HG02763 (cell line): Measurements from ENCODE around the gene EGFL8.
"Not testable (repeated sequence)": the region's sequence is repeated elsewhere in the genome, so short reads cannot be mapped to it uniquely, and the experiment has no call there.

Source experiments
- ATAC-seq: cut with Tn5 transposase; IDR thresholded peaks from one replicate; pipeline ENCODE4 v1.9.1; 2021; ENCODE audit warnings: mild to moderate bottlenecking, moderate library complexity; ENCODE audit not compliant: unreplicated experiment

Gene EGFL8

DNA sequence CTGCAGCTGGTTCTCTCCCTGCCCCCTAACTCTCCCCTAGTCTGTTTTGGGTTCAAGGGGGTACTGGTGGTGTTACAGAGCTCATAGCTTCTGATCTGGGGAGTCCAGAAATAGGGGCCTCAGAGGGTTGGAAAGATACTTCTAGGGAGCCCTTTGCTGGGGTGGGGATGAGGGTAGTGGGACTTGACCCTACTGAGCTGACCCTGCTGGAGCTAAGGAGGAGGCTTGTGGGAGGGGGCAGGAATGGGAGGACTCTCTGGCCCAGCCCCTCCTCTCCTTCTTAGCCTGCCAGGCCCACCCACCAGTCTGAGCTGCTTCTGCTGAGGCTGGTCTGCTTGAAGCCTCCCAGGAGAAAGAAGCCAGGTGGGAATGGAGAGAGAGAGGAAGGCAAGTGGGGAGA lies at the start of gene EGFL8:
Gene EGFL8, plus strand, starts transcription at position 301 of the 400 bp plus-strand sequence. CDS start 1,571 bp downstream, outside the sequence.
- ATAC-seq, result no peak

DNA sequence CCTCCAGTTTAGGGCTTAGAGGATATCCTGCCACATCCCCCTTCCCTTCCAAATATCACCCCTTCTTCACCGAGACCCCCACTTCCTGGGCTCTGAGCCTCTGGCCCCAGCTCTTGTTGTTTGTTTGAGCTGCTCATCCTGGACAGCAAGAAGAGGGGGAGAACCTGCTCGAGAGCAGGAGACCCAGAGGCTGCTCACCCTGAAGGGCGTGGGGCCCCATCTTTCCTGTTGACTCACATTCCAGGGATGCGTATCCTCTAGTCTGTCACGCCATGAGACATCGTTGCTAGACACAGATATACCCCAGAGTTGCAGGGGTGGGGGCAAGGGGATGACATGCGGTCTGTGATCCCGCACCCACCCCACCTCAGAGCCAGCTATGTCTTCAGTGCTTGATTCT lies 49.6 kb upstream of the EGFL8 start:
- no peak for ATAC-seq

DNA sequence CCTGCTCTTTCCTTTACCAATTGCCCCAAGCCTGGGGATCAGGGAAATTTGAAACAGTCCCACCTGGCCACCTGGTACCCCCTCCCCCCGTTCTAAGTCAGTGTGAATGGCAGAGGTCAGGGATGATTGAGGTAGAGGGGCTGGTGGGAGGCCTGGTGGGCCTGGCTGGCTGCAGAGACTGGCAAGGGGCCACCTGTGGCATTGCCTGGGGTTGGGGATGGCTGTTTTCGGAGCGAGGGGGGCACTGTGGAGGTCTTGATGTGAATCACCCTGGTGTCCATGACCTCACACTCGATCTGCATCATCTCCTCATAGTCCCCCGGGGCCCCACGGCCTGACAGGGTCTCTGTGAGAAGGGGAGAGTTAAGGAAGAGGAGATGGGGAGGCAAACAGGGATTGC lies 48.8 kb upstream of the EGFL8 start:
- ATAC-seq, result no peak

DNA sequence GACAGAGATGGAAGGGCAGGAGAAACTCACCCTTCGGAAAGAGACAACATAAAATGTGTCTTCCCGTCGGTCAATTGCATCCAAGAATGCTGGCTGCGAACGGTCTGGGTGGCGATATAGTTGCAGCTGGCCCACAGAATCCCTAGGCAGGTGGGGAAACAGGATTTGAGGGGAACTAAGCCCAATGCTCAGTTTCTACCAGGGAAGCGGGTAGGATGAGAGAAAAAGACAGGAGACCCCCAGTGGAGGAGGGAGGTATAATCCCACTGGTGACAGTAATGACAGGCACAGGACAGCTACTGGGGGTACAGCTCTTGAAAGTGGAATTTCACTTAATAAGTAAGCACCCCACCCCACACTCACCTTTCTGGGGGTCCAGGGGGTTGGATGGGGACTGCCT lies 47.7 kb upstream of the EGFL8 start:
- no peak for ATAC-seq

DNA sequence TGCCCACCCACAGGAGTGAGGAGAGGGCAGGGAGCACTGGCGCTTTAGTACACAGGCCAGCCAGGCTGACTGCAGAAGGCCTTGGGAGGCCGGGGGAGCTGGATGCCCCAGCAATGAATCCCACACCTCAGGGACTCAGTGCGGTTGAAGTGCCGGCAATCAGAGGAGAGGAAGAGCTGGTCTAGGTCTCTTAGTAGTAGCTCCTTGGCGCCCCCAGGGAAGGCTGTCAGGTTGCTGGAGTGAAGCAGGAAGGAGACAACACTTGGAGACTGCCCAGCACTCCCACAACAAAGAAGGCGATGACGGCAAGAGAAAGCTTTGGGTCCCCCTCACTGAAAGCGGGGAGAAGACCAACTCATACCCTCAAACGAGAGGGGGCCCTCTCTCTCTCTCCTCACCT lies 46.9 kb upstream of the EGFL8 start:
- no peak for ATAC-seq

DNA sequence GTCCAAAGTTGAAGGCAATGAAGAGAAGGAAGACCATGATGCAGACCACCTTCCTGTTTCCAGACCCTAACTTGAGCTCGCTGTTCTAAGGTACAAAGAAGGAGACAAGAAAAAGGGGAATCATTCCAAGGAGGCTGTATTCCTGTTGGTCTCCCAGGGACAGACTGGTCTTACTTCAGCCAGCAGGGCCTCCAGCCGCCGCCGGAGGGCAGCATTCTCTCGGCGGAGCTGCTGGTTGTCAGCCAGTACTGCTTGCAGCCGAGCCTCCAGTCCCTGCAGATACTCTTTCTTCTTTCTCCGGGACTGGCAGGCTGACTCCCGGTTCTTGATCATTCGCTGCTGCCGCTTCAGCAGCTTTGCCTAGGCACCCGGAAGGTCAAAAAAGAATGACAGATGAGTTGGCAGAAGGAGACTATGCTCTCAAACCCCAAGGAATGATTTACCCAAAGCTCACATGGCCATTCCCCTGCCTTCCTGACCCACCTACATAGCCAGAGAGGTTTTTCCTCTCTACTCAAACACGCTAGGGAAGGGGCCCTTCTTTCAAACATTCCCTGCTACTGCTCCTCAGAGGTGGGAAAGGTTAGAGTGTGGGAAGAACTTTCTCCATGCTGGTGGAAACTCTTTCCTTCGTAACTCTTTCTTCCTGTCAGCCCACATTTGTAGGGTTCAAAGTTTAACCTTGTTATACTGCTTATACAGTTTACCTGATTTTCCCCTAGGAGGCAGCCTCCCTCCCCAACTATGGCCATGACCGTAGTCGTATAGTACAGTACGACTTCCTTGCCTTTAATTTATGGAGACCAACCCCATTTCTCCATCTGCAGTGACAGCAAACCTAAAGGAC lies 45.4 kb upstream of the EGFL8 start:
- ATAC-seq, result no peak

DNA sequence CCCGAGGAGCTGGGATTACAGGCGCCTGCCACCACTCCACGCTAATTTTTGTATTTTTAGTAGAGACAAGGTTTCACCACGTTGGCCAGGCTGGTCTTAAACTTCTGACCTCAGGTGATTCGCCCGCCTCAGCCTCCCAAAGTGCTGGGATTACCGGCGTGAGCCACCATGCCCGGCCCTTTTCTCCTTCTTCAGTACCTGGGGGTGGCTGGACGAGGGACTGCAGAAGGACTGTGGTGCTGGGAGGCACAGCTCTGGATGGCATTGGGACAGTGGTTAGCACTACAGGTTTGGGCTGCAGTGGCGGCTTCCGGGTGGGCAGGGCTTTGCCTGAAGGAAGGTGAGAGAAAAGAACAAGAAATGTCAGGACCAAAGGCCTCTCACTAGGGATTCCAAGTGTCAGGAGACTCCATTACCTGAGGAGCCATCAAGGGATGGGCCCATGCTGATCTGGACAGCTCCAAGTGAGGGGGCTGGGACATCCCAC lies 43.8 kb upstream of the EGFL8 start:
- ATAC-seq, result no peak

DNA sequence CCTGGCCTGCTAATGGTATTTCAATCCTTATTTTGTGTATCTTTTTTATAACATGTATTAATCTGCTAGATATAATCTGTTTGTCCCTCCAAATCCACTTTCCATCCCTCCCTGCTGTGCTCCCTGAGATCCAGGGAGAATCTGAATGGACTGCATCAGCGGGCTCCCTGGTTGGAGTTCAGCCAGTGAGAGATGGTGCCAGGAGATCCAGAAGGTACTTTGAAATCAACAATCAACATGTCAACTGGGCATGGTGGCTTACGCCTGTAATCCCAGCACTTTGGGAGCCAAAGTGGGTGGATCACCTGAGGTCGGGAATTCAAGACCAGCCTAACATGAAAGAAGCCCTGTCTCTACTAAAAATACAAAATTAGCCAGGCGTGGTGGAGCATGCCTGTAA lies 40.7 kb upstream of the EGFL8 start:
- no peak for ATAC-seq

DNA sequence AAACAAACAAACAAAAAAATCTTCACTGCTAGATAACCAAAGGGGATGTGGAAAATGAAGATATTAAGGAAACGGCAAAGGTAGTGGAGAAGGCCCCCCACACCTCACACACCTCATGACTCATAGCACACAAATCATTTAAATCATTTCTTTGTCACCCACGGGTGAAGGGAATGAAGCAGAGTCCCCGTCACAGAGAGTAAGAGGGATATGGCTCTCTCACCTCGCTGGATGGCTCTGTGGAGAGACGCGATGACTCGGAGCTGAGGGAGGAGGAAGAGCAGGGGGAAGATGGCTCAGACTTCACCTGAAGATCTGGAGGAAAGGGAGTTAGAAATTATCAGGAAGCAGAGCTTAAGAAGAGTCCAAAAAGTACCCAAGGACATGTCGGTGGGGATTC lies 37.5 kb upstream of the EGFL8 start:
- ATAC-seq, result no peak

DNA sequence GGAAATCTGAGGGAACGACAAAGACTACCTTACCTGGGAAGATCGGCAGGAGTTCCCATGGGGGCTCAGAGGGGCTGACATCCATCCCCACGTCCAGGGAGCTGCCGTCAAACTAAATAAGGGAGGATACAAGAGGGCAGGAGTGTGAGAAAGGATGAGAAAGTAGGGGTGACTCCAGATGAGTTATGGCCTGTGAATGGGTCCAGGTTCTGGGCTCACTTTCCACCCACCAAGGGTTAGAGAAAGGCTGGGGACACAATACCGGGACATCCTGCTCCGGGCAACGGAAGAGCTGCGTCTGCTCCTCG lies 37.0 kb upstream of the EGFL8 start:
- no peak for ATAC-seq

DNA sequence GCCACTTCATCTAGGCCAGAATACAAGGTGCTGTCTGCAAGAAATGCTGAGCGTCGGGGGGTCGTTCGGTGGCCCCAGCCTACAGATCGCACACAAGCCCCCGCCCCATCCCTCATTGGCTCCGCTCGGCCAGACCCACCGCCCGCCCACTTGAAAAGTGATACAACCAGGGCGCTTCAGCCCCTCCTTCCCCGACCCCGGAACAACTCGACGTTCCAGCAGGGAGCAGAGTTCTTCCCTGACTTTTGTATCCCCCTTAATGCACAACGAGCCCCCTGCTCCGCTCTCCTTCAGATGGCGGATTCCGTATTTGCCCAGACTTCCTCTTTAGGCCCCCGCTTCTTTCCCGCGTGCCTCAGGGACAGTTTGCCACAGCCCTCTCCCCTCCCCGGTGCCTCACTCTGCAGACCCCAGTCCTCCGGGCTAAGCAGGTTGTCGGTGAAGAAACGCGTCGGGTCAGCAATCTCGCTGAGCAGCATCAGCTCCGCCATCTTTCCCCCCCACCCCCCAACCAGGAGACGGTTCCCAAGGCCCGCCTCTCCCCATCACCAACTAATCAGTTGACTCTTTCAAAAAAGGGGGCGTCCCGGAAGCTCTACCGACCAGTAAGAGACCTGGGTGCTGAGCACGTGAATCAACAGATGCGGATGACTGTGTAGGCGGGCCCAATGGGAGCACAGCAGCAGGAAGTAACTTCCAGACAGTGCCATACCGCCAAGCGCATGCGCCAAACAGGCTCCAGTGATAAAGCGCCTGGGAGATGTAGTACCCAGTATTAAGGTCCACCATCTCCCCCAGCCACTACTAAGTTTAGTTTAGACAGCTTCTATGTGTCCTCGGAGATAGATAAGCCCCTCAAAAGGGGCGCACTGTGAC lies 36.4 kb upstream of the EGFL8 start, which contains the start of gene ATF6B:
Gene ATF6B, minus strand, starts transcription at position 530 of the 876 bp plus-strand sequence. Its CDS starts 39 bp downstream, at position 491.
- ATAC-seq, result peak; percentile 89

DNA sequence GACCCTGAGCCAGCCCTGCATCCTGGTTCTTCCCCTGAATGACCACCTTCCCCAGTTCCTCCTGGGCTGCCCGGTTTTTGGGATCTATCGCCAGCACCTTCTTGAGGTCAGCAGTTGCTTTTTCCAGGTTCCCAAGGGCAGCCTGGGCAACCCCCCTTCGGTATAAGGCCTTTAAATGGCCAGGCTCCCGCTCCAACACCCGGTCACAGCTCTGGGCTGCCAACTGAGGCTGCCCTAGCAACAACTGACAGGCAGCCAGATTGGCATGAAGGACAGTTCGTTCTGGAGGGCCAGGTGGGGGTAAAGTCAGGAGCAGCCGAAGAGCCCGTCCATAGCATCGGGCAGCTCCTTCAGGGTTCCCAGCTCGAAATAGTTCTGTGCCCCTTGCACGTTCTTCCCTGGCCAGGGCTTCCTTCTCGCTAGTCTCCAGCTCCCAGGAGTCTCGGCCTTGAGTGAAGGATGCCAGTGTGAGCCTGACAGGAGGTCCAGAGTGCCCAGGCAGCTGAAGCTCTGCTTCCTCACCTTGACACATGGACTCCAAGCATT lies 35.6 kb upstream of the EGFL8 start:
- ATAC-seq, result no peak

DNA sequence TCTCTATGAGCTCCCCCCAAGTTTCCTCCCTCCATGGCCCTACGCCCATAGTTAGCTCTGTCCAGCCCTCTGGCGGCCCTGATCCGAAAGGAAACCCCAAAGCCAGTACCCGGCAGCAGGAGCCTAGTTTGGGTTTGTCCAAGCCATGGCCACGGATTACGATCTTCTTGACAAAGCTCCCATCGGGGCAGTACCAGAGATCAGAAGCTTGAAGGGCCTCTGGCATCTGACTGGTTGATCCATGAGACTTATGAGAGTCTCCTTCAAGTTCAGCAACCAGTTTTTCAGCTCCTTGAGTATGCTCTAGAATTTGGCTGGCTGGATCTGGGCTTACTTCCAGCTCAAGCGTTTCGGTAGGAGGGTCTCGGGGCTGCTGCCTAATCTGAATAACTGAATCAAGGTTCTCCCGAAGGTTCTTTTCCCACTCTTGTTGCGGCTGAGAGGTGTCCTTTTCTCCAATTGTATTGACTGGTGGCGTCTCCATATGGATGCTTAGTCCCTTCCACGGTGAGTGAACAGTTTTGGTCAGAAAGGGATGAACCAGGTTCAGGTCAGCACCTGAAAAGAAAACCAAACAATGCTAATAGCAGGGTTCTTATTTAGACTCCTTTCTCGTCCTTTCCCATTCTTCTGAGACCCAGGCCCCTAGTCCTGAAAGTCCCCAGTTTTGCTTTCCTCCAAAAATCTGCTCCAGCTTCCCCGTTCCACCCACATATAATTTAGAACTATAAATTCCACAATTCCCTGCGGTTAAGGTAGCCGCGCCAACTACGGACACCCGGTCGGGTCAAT lies 34.9 kb upstream of the EGFL8 start:
- no peak for ATAC-seq

DNA sequence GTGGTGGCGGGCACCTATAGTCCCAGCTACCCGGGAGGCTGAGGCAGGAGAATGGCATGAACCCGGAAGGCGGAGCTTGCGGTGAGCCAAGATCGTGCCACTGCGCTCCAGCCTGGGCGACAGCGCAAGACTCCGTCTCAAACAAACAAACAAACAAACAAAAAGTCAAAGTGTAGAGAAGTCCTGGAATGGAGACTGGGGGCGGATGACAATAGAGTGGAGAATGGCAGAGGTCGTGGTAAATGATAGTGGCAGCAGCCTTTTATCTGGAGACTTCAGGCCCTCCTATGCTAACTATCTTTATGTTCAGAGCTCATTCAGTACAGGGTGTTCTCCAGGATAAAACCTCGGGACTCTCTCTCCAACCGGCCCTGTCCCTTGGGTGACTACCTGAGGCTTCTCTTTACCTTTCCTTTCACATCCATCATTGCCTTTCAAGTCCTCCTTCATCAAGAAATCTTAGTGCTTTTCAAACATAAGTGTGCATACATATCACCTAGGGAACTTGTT lies 32.9 kb upstream of the EGFL8 start:
- no peak for ATAC-seq

DNA sequence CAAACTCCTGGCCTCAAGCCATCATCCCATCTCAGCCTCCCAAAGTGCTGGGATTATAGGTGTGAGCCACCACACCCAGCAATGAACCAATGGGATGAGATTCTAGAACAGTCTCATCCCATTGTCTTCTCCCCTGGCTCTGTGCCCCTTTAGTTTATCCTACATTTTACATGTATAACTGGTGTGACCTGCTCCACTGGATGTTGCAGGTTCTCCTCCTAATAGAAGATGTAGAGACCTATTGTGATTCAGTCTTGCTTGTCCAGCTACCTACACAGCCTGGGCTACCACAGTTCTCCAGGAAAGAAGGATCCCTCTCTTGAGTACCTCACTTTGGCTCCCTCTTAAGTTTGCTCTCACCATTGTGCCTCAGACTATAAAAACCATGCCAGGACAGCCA lies 32.3 kb upstream of the EGFL8 start:
- no peak for ATAC-seq

DNA sequence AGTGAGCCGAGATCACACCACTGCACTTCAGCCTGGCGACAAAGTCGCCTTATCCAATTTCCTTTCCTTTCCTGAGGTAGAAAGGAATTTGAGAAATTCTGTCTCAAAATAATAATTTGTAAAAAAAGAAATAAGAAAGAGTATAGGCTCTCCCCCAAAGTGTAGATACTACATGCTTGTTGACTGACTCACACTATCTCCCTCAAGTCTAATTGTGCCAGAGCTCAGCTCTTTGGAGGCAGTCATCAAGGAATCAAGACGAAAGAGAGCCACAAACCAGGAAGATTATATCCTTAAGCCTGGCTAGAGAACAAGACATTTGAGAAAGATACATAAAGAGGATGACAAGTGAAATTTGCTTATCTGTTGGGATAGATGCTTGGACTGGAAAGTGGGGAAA lies 30.6 kb upstream of the EGFL8 start:
- no peak for ATAC-seq

DNA sequence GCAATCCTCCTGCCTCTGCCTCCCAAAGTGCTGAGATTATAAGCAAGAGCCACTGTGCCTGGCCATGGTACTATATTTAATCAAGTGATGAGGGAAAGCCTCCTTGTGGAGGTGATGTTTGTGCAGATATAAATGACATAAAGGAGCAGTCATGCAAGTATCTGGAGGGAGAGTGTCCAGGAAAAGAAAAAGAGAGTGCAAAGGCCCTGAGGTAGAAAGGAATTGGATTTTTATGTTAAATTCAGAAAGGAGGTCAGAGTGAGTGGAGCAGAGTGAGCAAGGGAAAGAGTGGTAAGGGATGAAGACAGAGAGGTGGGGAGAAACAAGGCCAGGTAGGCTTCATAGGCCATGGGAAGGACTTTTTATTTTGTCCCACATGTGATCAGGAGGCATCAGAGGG lies 26.9 kb upstream of the EGFL8 start:
- no peak for ATAC-seq

DNA sequence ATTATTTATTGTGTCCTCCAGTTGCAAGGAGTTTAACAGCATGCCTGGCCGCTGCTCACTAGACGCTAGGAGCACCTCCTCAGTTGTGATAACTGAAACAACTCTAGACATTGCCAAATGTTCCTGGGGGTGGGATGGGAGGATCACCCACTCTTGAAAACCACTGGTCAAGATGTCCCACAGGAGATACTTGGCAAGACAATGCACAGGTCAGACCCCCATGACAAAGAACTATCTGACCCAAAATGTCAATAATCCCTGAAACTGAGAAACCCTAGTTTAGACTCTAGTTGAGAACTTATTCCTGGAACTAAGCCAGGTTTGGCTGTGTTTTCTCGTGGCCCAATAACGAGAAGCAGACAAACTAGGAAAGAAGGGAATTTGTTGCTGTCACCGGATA lies 24.8 kb upstream of the EGFL8 start:
- no peak for ATAC-seq

DNA sequence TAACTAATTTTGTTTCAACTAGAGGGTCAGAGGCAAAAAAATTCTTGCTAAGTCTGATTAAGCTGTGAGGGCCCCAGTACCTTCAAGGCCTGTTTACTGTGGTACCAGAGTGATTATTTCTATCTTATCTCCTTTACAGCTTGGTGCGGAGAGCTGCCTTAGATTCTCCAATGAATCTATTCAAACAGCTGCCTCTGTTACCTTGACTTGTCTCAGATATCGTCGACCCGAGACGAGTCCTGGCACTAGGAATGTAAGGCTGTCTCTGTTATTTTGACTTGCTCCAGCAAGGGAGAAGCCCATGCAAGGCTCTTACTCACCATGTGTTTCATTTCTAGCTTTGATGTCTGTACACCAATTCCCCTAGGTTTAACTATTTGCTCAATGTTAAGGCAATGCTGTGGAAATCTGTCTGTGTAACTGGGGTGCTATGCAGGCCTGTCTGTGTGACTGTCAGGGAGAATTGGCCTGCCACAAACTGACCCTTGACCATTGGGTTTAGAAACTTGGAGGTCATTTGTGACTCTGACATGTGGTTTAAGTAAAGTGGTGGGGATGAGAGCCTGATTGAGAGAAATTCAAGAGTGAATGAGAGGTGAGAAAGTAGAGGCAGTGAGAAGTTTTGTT lies 23.9 kb upstream of the EGFL8 start:
- no peak for ATAC-seq

DNA sequence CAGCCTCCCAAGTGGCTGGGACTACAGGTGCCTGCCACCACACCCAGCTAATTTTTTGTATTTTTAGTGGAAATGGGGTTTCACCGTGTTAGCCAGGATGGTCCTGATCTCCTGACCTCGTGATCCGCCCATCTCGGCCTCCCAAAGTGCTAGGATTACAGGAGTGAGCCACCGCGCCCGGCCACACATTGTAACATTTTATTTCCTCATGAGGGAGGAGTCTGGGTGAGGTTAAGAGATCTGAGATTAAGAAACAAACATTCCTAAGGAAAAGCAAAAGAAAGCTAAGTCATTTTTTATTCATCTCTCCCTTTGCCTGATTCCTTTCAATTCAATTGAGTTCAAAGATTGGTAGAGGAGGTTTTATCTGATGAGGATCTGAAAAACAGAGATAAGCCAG lies 20.2 kb upstream of the EGFL8 start:
- not testable (repeated sequence) for ATAC-seq
